ENCODE measurements around the gene ADGRA3. TPM values are rescaled to one million over a fixed set of nuclear protein-coding genes. Genes with fewer than 3 reads are reported as not detected.

ADGRA3 gene
- total RNA-seq, 2 donors from 2014 or later = 5.1 to 13.9 TPM

DNA sequence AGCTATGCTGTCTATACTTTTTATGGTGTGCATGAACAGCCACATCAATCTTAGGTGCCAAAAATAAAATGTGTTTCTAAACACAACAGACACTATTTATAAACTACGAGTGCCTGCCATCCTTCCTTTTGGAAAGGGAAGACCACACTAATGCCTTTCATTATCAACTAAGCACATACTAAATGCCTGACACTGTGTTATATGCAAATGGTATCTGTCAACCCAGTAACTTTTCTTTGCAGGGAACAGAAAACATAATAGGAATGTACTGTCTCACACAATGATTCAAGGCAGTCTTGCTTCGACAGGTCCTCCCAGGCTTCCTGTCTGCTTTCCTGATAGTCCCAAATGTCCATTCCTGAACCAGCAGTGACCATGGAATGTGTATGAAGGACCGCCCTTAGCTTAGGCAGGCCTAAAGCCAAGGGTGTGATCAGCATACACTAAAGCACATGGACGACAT is 43.8 kb downstream of the ADGRA3 start:
- Mint-ChIP-seq H3K4me1 (ENCODE audit: low read depth) (no peaks in the 10 kb centered on the region), H3K27ac (no peak overlapping the region), H3K4me3 (no peak overlapping the region), H3K9me3 (peaks cover 0 to 6% of the 10 kb centered on the region in 2 donors), H3K27me3 (ENCODE audit: low read depth) (no peaks in the 10 kb centered on the region), H3K36me3 (ENCODE audit: insufficient read depth in 2 of 2) (no peaks in the 10 kb centered on the region)
- ATAC-seq (replicated peaks in 1 of 2) = no peak
- DNase-seq = no peak

DNA sequence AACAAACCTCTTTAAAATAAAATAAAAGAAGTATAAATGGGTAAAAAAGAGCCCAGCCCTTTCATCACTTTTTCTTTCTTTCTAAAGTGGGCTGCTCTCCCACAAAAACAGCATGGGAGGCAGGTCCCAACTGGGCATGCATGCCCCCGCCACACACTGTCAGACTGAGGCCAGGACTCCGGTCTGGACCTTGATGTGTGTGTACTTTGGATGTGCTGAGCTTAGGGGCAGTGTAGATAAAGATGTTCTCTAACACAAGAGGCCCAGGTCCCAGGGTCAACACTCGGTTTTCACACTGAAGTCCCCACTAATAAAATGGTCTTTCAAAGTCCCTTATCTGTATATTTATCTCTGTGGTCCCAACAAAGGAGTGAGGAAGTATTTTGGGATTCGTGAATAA is 44.4 kb downstream of the ADGRA3 start:
- Mint-ChIP-seq H3K36me3 (ENCODE audit: insufficient read depth in 2 of 2) (no peaks in the 10 kb centered on the region), H3K4me3 (no peak overlapping the region), H3K9me3 (peaks cover 0 to 6% of the 10 kb centered on the region in 2 donors), H3K27me3 (ENCODE audit: low read depth) (no peaks in the 10 kb centered on the region), H3K4me1 (ENCODE audit: low read depth) (no peaks in the 10 kb centered on the region), H3K27ac (no peak overlapping the region)
- DNase-seq (no peak), ATAC-seq (replicated peaks in 1 of 2) (no peak)

DNA sequence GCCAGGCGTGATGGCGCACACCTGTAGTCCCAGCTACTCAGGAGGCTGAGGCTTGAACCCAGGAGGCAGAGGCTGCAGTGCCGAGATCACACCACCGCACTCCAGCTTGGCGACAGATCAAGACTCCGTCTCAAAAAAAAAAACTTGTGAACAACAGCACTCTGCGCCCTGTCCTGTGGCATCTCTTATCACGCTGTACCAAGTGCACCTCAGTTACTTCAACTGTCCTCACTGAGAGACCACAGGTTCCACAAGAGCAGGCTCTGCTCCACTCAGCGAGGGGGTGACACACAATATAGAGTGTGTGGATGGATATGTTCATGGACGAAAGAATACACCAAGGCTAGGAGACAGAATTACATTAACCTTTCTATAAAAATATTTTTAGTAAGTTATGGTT is 49.3 kb downstream of the ADGRA3 start:
- H3K9me3 Mint-ChIP-seq = peaks cover 0 to 9% of the 10 kb centered on the region in 2 donors

DNA sequence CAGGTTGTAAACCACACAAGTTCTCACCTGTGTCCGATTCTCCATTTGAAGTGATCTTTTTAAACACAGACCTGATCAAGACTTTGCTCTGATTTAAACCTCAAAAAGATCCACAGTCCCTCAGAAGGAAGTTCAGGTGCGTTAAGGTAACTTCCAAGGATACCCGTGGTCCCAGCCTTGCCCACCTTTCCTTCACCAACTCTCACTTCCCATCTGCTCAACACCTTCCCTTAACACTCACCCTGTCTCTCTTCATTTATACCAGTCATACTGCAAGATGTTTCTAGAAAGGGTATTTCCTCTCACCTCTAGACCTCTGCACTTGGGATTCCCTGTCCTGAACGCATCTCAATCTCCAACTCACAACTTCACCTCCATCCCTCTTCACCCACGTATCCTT is 49.9 kb downstream of the ADGRA3 start:
- no peak overlapping the region for H3K4me3 Mint-ChIP-seq
- no peaks in the 10 kb centered on the region for H3K27me3 Mint-ChIP-seq (ENCODE audit: low read depth)
- DNase-seq (no peak), ATAC-seq (replicated peaks in 1 of 2) (no peak)
- H3K9me3 Mint-ChIP-seq = peaks cover 0 to 9% of the 10 kb centered on the region in 2 donors
- peaks cover 18% of the 10 kb centered on the region for H3K4me1 Mint-ChIP-seq (ENCODE audit: low read depth)
- H3K36me3 Mint-ChIP-seq (ENCODE audit: insufficient read depth in 2 of 2) = peaks cover 0 to 2% of the 10 kb centered on the region in 2 donors
- no peak overlapping the region for H3K27ac Mint-ChIP-seq

More for the DNA sequence above, 49.3 kb downstream of the ADGRA3 start:
- no peak for ATAC-seq (replicated peaks in 1 of 2)
- H3K27ac Mint-ChIP-seq = no peak overlapping the region
- H3K27me3 Mint-ChIP-seq (ENCODE audit: low read depth) = no peaks in the 10 kb centered on the region
- no peak for DNase-seq
- peaks cover 18% of the 10 kb centered on the region for H3K4me1 Mint-ChIP-seq (ENCODE audit: low read depth)
- peaks cover 0 to 2% of the 10 kb centered on the region in 2 donors for H3K36me3 Mint-ChIP-seq (ENCODE audit: insufficient read depth in 2 of 2)
- no peak overlapping the region for H3K4me3 Mint-ChIP-seq

DNA sequence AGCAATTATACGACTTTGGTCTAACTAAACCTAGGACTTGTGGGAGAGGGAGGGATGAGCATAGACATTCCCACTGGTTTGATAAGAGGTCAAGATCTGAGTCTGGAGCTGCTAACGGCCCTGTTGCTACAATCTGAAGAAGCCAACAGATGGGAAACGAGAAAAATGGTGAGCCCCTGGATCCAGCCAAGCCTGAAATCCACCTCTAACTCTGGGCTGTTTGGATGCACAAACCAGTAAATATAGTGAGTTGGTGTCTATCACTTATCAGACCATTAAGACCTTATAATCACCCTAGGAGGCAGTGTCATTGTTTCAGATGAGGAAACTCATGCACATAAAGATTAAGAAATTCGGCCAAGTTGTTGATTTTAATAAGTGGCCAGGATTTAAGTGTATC is 50.5 kb downstream of the ADGRA3 start:
- DNase-seq = no peak
- Mint-ChIP-seq H3K27me3 (ENCODE audit: low read depth) (no peaks in the 10 kb centered on the region), H3K9me3 (peaks cover 0 to 9% of the 10 kb centered on the region in 2 donors), H3K27ac (no peak overlapping the region), H3K36me3 (ENCODE audit: insufficient read depth in 2 of 2) (peaks cover 0 to 2% of the 10 kb centered on the region in 2 donors), H3K4me1 (ENCODE audit: low read depth) (peaks cover 18% of the 10 kb centered on the region), H3K4me3 (no peak overlapping the region)
- no peak for ATAC-seq (replicated peaks in 1 of 2)

DNA sequence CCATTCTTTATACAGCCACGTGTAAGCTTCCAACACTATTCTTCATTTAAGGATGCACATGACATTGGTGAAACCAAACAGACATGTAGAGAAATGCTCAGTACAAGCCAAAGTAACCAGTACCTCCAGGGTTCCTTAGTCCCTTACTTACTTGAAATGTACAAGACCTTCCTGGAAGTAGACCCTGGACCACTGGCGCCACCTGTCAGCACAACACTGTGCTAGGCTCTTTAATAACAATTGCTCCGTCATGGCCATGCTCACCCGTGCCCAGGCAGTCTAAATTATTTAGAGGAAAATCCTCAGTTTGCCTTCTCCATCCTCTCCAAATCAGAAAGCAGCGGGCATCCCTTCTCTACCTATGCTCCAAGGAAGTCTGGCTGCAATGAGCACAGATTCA is 52.7 kb downstream of the ADGRA3 start:
- Mint-ChIP-seq H3K4me3 (no peak overlapping the region), H3K36me3 (ENCODE audit: insufficient read depth in 2 of 2) (peaks cover 0 to 2% of the 10 kb centered on the region in 2 donors), H3K27me3 (ENCODE audit: low read depth) (no peaks in the 10 kb centered on the region), H3K9me3 (peaks cover 0 to 6% of the 10 kb centered on the region in 2 donors), H3K4me1 (ENCODE audit: low read depth) (peaks cover 25% of the 10 kb centered on the region), H3K27ac (no peak overlapping the region)
- ATAC-seq (replicated peaks in 1 of 2) = peak; percentile 39 to 66
- DNase-seq = peak; percentile 18 to 34

DNA sequence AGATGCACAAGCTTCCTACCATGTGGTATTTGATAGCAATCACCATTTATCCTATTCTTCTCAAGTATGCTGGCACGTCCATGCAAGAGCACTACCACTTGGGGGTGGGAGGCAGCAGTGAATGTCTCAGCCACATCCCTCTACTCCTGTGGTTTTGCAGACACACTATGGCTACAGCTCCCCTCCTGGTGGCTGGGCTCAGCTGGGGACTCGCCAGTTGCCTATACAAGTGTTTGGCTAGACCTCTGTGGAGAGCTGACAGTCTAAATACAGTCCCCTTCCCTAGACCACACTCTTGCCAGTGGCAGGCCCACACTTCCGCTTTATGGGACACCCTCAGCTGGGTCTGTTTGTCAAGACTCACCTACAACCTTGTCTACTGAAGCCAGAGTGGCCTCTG is 53.2 kb downstream of the ADGRA3 start:
- Mint-ChIP-seq H3K36me3 (ENCODE audit: insufficient read depth in 2 of 2) (peaks cover 0 to 2% of the 10 kb centered on the region in 2 donors), H3K4me1 (ENCODE audit: low read depth) (peaks cover 25% of the 10 kb centered on the region), H3K27ac (no peak overlapping the region), H3K27me3 (ENCODE audit: low read depth) (no peaks in the 10 kb centered on the region), H3K4me3 (no peak overlapping the region), H3K9me3 (peaks cover 0 to 4% of the 10 kb centered on the region in 2 donors)
- ATAC-seq (replicated peaks in 1 of 2) = peak in 1 of 2 donors; percentile 49
- DNase-seq = peak in 1 of 2 donors; percentile 2

DNA sequence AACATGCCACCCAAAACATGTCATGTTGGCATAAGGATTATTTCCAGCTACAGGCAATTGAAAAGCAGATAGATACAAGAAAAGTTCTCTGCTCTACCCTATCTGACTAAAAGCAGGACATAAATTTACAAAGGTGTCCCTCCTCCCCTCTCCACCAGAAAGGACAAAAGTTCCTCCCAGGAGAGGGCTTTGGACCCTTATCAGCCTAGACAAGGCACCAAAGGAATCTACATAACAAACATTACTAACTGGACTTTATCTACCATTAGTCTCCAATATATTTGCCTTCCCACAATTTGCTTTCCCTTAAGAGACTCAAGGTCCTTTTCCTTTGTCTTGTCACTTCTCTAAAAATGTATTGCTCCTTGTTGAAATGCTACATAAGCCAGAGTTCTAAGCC is 55.6 kb downstream of the ADGRA3 start:
- H3K4me1 Mint-ChIP-seq (ENCODE audit: low read depth) = peaks cover 25% of the 10 kb centered on the region

DNA sequence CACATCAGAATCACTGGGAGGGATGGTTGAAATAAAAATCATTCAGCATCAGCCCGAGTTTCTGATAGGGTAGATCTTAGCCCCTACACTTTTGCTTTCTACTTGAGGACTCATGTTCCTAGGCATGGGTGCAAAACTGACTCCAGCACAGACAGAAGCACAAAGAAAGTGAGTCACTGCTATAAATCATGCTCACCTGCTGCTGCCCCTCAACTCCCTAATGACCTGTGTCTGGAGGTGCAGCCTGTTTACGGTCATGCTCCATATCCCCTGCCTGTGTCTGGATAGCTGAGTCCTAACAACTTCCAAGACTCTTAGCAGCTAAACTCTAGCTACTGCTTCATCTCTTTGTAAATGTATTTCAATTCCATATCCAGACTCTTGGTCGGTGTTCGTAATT is 57.8 kb downstream of the ADGRA3 start:
- DNase-seq (no peak), ATAC-seq (replicated peaks in 1 of 2) (no peak)
- peaks cover 19% of the 10 kb centered on the region for H3K4me1 Mint-ChIP-seq (ENCODE audit: low read depth)
- no peak overlapping the region for H3K27ac Mint-ChIP-seq
- H3K27me3 Mint-ChIP-seq (ENCODE audit: low read depth) = no peaks in the 10 kb centered on the region
- H3K9me3 Mint-ChIP-seq = no peaks in the 10 kb centered on the region
- H3K4me3 Mint-ChIP-seq = no peak overlapping the region
- H3K36me3 Mint-ChIP-seq (ENCODE audit: insufficient read depth in 2 of 2) = no peaks in the 10 kb centered on the region

More for the DNA sequence above, 55.6 kb downstream of the ADGRA3 start:
- Mint-ChIP-seq H3K36me3 (ENCODE audit: insufficient read depth in 2 of 2) (no peaks in the 10 kb centered on the region), H3K27ac (no peak overlapping the region), H3K4me3 (no peak overlapping the region), H3K9me3 (no peaks in the 10 kb centered on the region), H3K27me3 (ENCODE audit: low read depth) (no peaks in the 10 kb centered on the region)
- DNase-seq (no peak), ATAC-seq (replicated peaks in 1 of 2) (no peak)

DNA sequence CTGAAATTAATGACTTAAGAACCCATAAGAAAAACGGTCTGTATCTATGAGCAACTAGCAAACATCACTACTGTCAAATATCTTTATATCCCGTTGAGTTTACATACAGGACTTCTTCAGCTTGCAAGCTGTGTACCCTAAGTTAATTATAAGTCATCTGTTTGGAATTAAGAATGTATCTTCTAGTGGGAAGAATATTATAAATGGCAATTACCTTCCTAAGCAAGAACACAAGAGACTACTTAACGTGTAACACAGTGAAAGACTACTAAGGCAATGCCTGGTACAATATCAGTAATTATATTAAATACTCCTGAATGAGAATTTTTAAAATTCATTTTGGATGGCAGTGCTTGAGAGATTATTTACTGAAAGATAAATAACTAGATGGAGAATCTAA is 58.5 kb downstream of the ADGRA3 start:
- no peak overlapping the region for H3K4me3 Mint-ChIP-seq

DNA sequence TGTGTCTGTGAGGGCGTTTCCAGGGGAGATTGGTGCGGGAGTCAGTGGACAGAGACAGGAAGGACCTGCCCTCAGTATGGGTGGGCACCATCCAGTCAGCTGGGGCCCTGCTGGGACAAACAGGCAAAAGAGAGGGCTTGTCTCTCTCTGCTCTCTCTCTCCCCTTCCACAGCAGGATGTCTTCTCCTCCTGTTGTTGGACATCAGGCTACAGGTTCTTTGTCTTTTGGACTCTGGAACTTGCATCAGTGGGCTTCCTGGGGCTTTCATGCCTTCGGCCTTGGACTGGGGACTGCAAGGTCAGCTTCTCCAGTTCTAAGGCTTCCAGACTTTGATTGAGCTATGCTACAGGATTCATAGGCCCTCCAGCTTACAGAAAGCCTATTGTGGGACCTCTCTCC is 59.6 kb downstream of the ADGRA3 start:
- DNase-seq = no peak
- no peak overlapping the region for H3K27ac Mint-ChIP-seq
- H3K9me3 Mint-ChIP-seq = no peaks in the 10 kb centered on the region
- H3K27me3 Mint-ChIP-seq (ENCODE audit: low read depth) = no peaks in the 10 kb centered on the region
- no peak for ATAC-seq (replicated peaks in 1 of 2)
- peaks cover 0 to 2% of the 10 kb centered on the region in 2 donors for H3K36me3 Mint-ChIP-seq (ENCODE audit: insufficient read depth in 2 of 2)
- H3K4me3 Mint-ChIP-seq = no peak overlapping the region
- peaks cover 14% of the 10 kb centered on the region for H3K4me1 Mint-ChIP-seq (ENCODE audit: low read depth)

More for the DNA sequence above, 58.5 kb downstream of the ADGRA3 start:
- no peaks in the 10 kb centered on the region for H3K36me3 Mint-ChIP-seq (ENCODE audit: insufficient read depth in 2 of 2)
- H3K27ac Mint-ChIP-seq = no peak overlapping the region
- H3K4me1 Mint-ChIP-seq (ENCODE audit: low read depth) = peaks cover 14% of the 10 kb centered on the region
- H3K27me3 Mint-ChIP-seq (ENCODE audit: low read depth) = no peaks in the 10 kb centered on the region
- no peaks in the 10 kb centered on the region for H3K9me3 Mint-ChIP-seq
- DNase-seq = no peak
- no peak for ATAC-seq (replicated peaks in 1 of 2)

DNA sequence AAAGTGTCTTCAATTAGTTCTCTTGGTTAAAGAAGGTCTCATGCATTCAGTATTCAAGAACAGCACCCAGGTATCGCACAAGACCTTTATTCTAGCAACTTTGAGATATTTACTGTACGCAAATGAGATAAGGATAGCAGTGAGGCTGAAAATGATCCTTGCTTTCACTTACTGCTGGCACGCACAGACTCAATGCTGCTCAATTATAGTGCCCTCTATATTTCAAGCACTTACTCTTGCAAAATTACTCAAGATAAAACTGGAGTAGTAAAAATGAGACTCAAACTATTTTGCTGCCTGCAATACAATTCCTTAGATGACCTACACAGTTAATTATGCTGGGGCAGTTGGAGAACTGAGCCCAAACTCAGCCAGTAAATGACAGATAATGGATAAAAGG is 60.9 kb downstream of the ADGRA3 start:
- Mint-ChIP-seq H3K4me3 (no peak overlapping the region), H3K9me3 (no peaks in the 10 kb centered on the region), H3K36me3 (ENCODE audit: insufficient read depth in 2 of 2) (peaks cover 0 to 2% of the 10 kb centered on the region in 2 donors), H3K27ac (no peak overlapping the region), H3K4me1 (ENCODE audit: low read depth) (peaks cover 14% of the 10 kb centered on the region), H3K27me3 (ENCODE audit: low read depth) (no peaks in the 10 kb centered on the region)
- ATAC-seq (replicated peaks in 1 of 2) (no peak), DNase-seq (no peak)

DNA sequence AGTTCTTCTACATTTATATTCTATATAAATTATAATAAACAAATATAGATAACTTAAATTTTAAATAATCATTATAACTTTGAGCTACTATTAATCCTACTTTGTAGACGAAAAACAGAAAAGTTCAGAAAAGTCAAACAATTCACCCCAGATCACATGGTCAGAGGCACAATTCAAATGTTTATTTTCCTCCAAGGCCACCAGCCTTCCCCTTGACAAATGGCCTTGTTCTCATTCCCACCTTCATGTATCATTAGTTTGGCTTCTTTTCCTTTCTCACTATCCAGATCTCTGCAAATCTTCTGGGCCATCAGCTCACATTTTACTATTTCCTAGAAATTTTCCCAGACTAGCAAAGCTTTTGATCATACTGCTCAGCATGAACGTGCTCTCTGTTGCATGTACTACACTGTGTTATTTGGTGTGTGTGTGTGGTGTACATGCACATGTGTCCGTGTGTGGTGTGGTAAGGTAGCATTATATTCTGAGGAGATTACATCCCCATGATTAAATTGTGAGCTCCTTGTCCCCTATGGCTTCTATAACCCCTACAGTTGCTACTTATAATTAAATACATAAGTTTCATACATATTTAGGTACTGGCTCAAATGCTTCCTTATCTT is 61.5 kb downstream of the ADGRA3 start:
- Mint-ChIP-seq H3K27ac (no peak overlapping the region), H3K9me3 (no peaks in the 10 kb centered on the region), H3K27me3 (ENCODE audit: low read depth) (no peaks in the 10 kb centered on the region), H3K4me3 (no peak overlapping the region), H3K36me3 (ENCODE audit: insufficient read depth in 2 of 2) (peaks cover 0 to 2% of the 10 kb centered on the region in 2 donors), H3K4me1 (ENCODE audit: low read depth) (peaks cover 14% of the 10 kb centered on the region)
- DNase-seq (no peak), ATAC-seq (replicated peaks in 1 of 2) (no peak)

DNA sequence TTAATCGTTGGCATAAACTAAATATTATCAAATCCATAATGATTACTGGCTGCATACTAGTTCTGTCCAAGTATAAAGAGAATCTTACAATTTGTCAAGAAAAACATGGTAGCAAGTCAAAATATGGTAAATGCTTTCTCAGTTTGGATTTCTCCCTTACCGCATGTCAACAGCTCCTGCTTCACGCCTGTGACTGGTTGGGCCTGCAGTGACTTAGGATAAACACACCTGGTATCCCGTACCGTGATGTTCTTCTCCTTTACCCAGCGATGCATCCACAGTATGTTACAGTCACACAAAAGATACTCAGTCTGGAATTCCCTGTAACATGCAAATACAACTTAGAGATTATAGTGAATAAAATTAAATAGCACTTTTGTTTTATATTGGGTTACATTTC is 71.1 kb downstream of the ADGRA3 start:
- H3K36me3 Mint-ChIP-seq (ENCODE audit: insufficient read depth in 2 of 2) = peaks cover 3 to 15% of the 10 kb centered on the region in 2 donors
- peaks cover 53% of the 10 kb centered on the region for H3K4me1 Mint-ChIP-seq (ENCODE audit: low read depth)
- H3K27ac Mint-ChIP-seq = peak overlapping the region; percentile 87
- ATAC-seq (replicated peaks in 1 of 2) (peak; percentile 25 to 51), DNase-seq (no peak)
- no peaks in the 10 kb centered on the region for H3K27me3 Mint-ChIP-seq (ENCODE audit: low read depth)
- H3K9me3 Mint-ChIP-seq = no peaks in the 10 kb centered on the region
- peak overlapping the region; percentile 83 for H3K4me3 Mint-ChIP-seq
